ENCODE results near the gene POU2F2. TPM values are rescaled to one million over a fixed set of nuclear protein-coding genes. Genes with fewer than 3 reads are reported as not detected.

Gene POU2F2
- total and polyA plus RNA-seq, 12 donors: 0.72 to 17.2 (median 3.1) TPM

DNA sequence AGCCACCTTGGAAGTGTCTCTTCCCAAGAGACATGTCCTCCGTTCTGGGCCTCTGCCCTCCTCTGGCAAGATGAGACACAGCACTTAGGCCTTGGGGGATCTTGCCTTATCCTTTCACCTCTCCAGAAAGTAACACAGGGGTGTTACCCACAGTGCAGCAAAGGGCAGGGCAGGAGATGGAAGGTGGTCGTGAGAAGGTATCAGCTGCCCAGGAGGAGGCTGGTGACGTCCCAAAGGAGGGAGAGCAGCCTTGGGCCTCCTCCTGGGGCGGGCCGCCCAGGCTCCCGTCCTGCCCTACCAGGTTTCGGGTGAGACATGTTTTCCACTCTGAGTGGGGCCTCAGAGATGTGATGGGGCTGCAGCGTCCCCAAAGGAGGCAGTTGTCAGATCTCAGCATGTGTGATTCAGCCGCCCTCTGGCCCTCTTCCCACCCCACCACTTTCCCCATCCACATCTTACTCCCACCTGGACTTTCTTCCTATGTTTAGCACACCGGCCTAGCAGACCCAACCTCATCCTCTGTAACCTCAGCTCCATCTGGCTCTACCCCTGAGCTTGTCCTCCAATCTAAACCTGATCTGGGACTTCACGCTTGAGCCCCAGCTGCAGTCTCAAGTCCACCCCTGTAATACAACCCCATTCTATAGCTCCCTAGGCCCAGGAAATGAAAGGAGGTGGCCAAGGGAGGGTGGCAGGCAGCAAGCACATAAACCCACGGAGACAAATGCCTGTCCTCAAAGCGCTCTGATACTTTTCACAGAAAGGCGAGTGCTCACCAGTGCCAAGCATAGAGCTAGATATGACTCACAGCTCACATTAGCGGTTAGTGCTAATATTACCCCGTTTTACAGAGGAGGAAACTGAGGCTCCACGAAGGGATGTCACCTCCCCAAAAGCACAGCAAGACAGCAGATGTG is 9.3 kb downstream of the POU2F2 start:
- H3K4me1 ChIP-seq (replicated peaks in 1 of 2): no peaks in the 10 kb centered on the region
- intact Hi-C loops (cut with DNase I): no loop called here
- 75 to 82% (median 80%) methylated on average over 11 to 17 of the region's 17 CpGs for WGBS, 4 donors

DNA sequence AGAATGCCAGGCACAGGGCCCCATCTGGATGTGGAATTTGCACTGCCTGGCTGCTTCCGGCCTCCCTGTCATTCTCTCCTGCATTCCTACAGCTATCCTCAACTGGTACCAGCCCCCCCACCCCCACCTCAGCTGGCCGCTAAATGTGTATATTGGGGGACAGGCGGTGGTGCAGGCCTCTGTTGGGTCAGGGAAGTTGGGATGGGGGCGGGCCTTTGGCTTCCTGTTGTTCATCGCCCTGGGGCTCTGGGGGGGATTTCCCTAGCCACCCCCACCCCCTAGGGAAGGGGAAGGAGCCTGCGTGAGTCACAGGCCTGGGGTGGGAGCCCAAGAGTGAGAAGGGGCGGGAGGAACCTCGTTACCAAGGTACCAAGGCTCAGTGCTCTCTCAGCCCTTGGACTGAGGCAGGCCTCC is 10.6 kb downstream of the POU2F2 start:
- Histone ChIP-seq H3K4me3 (no peak overlapping the region), H3K4me1 (replicated peaks in 1 of 2) (no peaks in the 10 kb centered on the region), H3K9me3 (replicated peaks in 1 of 3) (no peaks in the 10 kb centered on the region), H3K36me3 (replicated peaks in 1 of 2) (no peaks in the 10 kb centered on the region), H3K27ac (peak overlapping the region in 1 of 5 donors; percentile 63), H3K27me3 (no peaks in the 10 kb centered on the region)
- TF ChIP-seq POLR2A (IDR thresholded peaks at IDR 0.05) (no peak), CTCF (IDR thresholded peaks at IDR 0.05) (no peak)
- intact Hi-C loops (cut with DNase I): no loop called here
- peak in 6 of 7 donors; percentile 21 to 64 (median 44) for DNase-seq
- 28 to 53% (median 42%) methylated on average over 3 to 8 of the region's 8 CpGs for WGBS, 4 donors

More for the DNA sequence above, 9.3 kb downstream of the POU2F2 start:
- Histone ChIP-seq H3K27ac (no peak overlapping the region), H3K4me3 (no peak overlapping the region), H3K9me3 (replicated peaks in 1 of 3) (no peaks in the 10 kb centered on the region), H3K36me3 (replicated peaks in 1 of 2) (no peaks in the 10 kb centered on the region), H3K27me3 (no peaks in the 10 kb centered on the region)
- no peak for TF ChIP-seq CTCF (IDR thresholded peaks at IDR 0.05)
- no peak for DNase-seq

GRCh38 chr19:42121036-42121621 is 11.1 kb downstream of the POU2F2 start:
- intact Hi-C loops (cut with DNase I): no loop called here
- peak overlapping the region in 1 of 5 donors; percentile 63 for H3K27ac ChIP-seq
- H3K36me3 ChIP-seq (replicated peaks in 1 of 2): no peaks in the 10 kb centered on the region
- H3K9me3 ChIP-seq (replicated peaks in 1 of 3): no peaks in the 10 kb centered on the region
- H3K4me3 ChIP-seq: no peak overlapping the region
- H3K27me3 ChIP-seq: no peaks in the 10 kb centered on the region
- WGBS, 4 donors: 53 to 82% (median 57%) methylated on average over 4 to 5 of the region's 5 CpGs
- no peak for DNase-seq
- TF ChIP-seq POLR2A (IDR thresholded peaks at IDR 0.05) (no peak), CTCF (IDR thresholded peaks at IDR 0.05) (no peak)
- H3K4me1 ChIP-seq (replicated peaks in 1 of 2): no peaks in the 10 kb centered on the region

DNA sequence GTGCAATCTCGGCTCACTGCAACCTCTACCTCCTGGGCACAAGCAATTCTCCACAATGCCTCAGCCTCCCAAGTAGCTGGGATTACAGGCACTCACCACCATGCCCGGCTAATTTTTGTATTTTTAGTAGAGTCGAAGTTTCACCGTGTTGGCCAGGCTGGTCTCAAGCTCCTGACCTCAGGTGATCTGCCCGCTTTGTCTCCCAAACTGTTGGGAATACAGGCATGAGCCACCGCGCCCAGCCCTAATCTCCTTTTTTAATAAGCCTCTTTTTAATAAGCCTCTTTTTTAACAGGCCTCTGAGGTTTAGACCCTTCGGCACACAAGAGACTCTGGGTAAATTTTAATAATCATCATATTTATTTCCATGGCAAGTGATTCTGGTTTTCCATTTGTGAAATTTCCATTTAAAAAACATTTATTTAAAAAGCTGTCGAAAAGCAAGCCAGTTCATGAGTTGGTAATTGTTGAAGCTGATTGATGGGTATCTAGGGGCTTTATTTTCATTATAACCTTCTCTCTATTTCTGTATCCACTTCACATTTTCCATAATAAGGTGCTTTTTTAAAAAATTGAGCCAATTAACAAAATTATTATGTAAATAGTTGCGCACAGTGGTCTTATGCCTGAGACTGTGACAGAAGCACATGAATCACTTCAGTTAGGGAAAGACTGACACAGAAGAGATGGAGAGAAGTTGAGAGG is 11.8 kb downstream of the POU2F2 start:
- WGBS, 4 donors: 86 to 94% (median 87%) methylated on average over 10 of the region's 10 CpGs
- TF ChIP-seq POLR2A (IDR thresholded peaks at IDR 0.05) (no peak), CTCF (IDR thresholded peaks at IDR 0.05) (no peak)
- no peak for DNase-seq
- no peaks in the 10 kb centered on the region for H3K4me1 ChIP-seq (replicated peaks in 1 of 2)
- no peaks in the 10 kb centered on the region for H3K36me3 ChIP-seq (replicated peaks in 1 of 2)
- H3K4me3 ChIP-seq: no peak overlapping the region
- intact Hi-C loops (cut with DNase I): no loop called here
- H3K9me3 ChIP-seq (replicated peaks in 1 of 3): no peaks in the 10 kb centered on the region
- no peaks in the 10 kb centered on the region for H3K27me3 ChIP-seq
- no peak overlapping the region for H3K27ac ChIP-seq

All from adrenal gland (tissue), 12 donors.